BLaER1 treated with 17β-estradiol and CSF1 and Interleukin-3, amounts not matched to agents 10 nM and 100 nM (cell line): Measurements from ENCODE around the gene MSRB1.

Source experiments
- H3K27ac ChIP-seq, 11 experiments: shearing (Covaris generic); formaldehyde crosslinking; 2 replicates each; pipeline ENCODE4 v1.8.1; 2022
- H3K27me3 ChIP-seq, 11 experiments: shearing (Covaris generic); formaldehyde crosslinking; 2 replicates each; pipeline ENCODE4 v1.8.1; 2022
- H3K36me3 ChIP-seq, 11 experiments: shearing (Covaris generic); formaldehyde crosslinking; 2 replicates each; pipeline ENCODE4 v1.8.1; 2022
- H3K4me1 ChIP-seq, 10 experiments: shearing (Covaris generic); formaldehyde crosslinking; 2 replicates each; pipeline ENCODE4 v1.8.1; 2022
- H3K4me2 ChIP-seq, 11 experiments: shearing (Covaris generic); formaldehyde crosslinking; 2 replicates each; pipeline ENCODE4 v1.8.1; 2022
- H3K4me3 ChIP-seq, 10 experiments: shearing (Covaris generic); formaldehyde crosslinking; 2 replicates each; pipeline ENCODE4 v1.8.1; 2022
- H3K9ac ChIP-seq, 11 experiments: shearing (Covaris generic); formaldehyde crosslinking; 2 replicates each; pipeline ENCODE4 v1.8.1; 2022
- H3K9me3 ChIP-seq, 11 experiments: shearing (Covaris generic); formaldehyde crosslinking; replicated peaks in 1 of 11; 2 replicates each; pipeline ENCODE4 v1.8.1; 2022
- H4K20me1 ChIP-seq, 11 experiments: shearing (Covaris generic); formaldehyde crosslinking; 2 replicates each; pipeline ENCODE4 v1.8.1; 2022
- Cebpa-rat ChIP-seq, 11 experiments: shearing (Covaris generic); IDR thresholded peaks; 2 replicates each; pipeline ENCODE4 v1.8.1; 2022

MSRB1 gene

GRCh38 chr16:1938910-1939309, 4.1 kb downstream of the MSRB1 start:
- H3K4me2 ChIP-seq: peak overlapping the region in 6 of 11 experiments; percentile 98 to 100 (median 100); a peak in 11 of 22 replicates
- peak overlapping the region in 10 of 11 experiments; percentile 16 to 88 (median 42); a peak in 12 of 22 replicates for H3K9ac ChIP-seq
- peaks cover 0 to 6% (median 0%) of the 10 kb centered on the region in 11 experiments; a peak in 3 of 22 replicates for H3K27me3 ChIP-seq
- peak overlapping the region in 3 of 11 experiments; percentile 1 to 78 (median 17); a peak in 3 of 22 replicates for H3K27ac ChIP-seq
- TF ChIP-seq Cebpa-rat (IDR thresholded peaks at IDR 0.05): no peak
- H4K20me1 ChIP-seq: peaks cover 0 to 46% (median 27%) of the 10 kb centered on the region in 11 experiments; a peak in 16 of 22 replicates
- H3K36me3 ChIP-seq: peaks cover 17 to 45% (median 31%) of the 10 kb centered on the region in 11 experiments
- no peak overlapping the region for H3K4me3 ChIP-seq
- no peaks in the 10 kb centered on the region for H3K9me3 ChIP-seq
- peaks cover 33 to 56% (median 47%) of the 10 kb centered on the region in 10 experiments for H3K4me1 ChIP-seq

DNA sequence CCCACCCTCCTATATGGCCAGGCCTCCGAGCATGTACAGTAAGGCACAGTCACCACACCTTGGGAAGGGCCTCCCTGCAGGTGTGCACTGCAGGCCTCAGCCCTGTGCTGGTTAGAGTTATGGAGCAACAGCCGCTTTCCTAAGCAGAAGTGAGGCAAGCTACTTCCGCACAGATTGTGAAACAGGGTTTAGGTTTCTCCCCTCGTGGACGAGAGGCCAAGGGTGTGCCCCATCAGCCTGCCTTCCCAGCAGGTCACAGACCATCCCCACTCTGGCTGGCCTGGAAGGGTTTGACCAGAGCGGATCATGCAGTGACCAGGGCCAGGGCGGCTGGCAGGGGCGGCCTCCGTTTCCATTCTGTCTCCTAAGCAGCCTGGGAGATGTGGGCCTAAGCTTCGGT, 4.7 kb downstream of the MSRB1 start:
- peaks cover 0 to 6% (median 0%) of the 10 kb centered on the region in 11 experiments; a peak in 3 of 22 replicates for H3K27me3 ChIP-seq
- H3K9me3 ChIP-seq: no peaks in the 10 kb centered on the region
- peak overlapping the region in 1 of 11 experiments; percentile 10; a peak in 1 of 22 replicates for H3K4me2 ChIP-seq
- H3K4me3 ChIP-seq: no peak overlapping the region
- TF ChIP-seq Cebpa-rat (IDR thresholded peaks at IDR 0.05): no peak
- H4K20me1 ChIP-seq: peaks cover 0 to 46% (median 27%) of the 10 kb centered on the region in 11 experiments; a peak in 16 of 22 replicates
- H3K36me3 ChIP-seq: peaks cover 17 to 45% (median 31%) of the 10 kb centered on the region in 11 experiments
- peak overlapping the region in 8 of 11 experiments; percentile 12 to 88 (median 38); a peak in 7 of 22 replicates for H3K9ac ChIP-seq
- peak overlapping the region in 2 of 11 experiments; percentile 17 to 78; a peak in 2 of 22 replicates for H3K27ac ChIP-seq
- peaks cover 28 to 50% (median 41%) of the 10 kb centered on the region in 10 experiments for H3K4me1 ChIP-seq

DNA sequence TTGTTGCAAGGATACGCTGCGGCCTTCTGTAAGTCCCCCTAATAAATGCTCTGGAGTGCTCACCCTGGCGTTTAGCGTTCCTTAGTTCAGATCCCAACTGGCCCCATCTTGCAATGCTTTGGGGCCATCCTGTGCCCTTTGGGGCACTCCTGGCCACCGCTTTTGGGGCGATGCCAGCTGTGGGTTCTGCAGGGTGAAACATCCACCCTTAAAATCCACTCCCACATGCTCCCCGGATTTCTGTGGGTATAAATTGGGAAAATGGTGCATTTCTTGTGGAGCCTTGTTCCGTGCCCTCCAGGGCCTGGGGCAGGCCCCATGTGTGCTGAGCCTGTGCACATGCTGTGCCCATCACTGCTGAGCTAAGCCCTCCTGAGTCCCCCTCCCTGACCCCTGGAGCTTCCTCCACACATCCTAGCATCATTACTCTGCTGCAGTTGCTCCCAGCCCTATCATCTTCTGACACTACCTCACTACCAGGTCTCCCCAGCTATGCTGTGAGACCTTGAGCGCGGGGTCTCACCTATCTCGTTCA, 6.0 kb downstream of the MSRB1 start:
- Histone ChIP-seq H3K36me3 (peaks cover 17 to 45% (median 31%) of the 10 kb centered on the region in 11 experiments), H3K4me2 (no peak overlapping the region), H3K27ac (no peak overlapping the region), H3K4me1 (peaks cover 21 to 43% (median 38%) of the 10 kb centered on the region in 10 experiments), H3K9ac (0 out of 22 replicates have a peak overlapping the region, but pooled peaks of 1 of the 11 experiments have one; percentile 15), H3K9me3 (no peaks in the 10 kb centered on the region), H3K4me3 (no peak overlapping the region), H3K27me3 (peaks cover 0 to under 1% (median 0%) of the 10 kb centered on the region in 11 experiments; a peak in 2 of 22 replicates), H4K20me1 (peaks cover 0 to 40% (median 23%) of the 10 kb centered on the region in 11 experiments; a peak in 16 of 22 replicates)
- no peak for TF ChIP-seq Cebpa-rat (IDR thresholded peaks at IDR 0.05)

GRCh38 chr16:1933097-1933661, 9.8 kb downstream of the MSRB1 start:
- H3K27me3 ChIP-seq: no peaks in the 10 kb centered on the region
- peak overlapping the region in 5 of 11 experiments; percentile 7 to 48 (median 37); a peak in 6 of 22 replicates for H3K9ac ChIP-seq
- H3K9me3 ChIP-seq: no peaks in the 10 kb centered on the region
- H4K20me1 ChIP-seq: peaks cover 0 to 9% (median 0%) of the 10 kb centered on the region in 11 experiments; a peak in 3 of 22 replicates
- H3K36me3 ChIP-seq: peaks cover 4 to 19% (median 15%) of the 10 kb centered on the region in 11 experiments
- H3K4me3 ChIP-seq: no peak overlapping the region
- H3K27ac ChIP-seq: no peak overlapping the region
- no peak for TF ChIP-seq Cebpa-rat (IDR thresholded peaks at IDR 0.05)
- H3K4me1 ChIP-seq: peaks cover 0 to 16% (median 5%) of the 10 kb centered on the region in 10 experiments; a peak in 10 of 20 replicates
- 0 out of 22 replicates have a peak overlapping the region, but pooled peaks of 1 of the 11 experiments have one; percentile 10 for H3K4me2 ChIP-seq

DNA sequence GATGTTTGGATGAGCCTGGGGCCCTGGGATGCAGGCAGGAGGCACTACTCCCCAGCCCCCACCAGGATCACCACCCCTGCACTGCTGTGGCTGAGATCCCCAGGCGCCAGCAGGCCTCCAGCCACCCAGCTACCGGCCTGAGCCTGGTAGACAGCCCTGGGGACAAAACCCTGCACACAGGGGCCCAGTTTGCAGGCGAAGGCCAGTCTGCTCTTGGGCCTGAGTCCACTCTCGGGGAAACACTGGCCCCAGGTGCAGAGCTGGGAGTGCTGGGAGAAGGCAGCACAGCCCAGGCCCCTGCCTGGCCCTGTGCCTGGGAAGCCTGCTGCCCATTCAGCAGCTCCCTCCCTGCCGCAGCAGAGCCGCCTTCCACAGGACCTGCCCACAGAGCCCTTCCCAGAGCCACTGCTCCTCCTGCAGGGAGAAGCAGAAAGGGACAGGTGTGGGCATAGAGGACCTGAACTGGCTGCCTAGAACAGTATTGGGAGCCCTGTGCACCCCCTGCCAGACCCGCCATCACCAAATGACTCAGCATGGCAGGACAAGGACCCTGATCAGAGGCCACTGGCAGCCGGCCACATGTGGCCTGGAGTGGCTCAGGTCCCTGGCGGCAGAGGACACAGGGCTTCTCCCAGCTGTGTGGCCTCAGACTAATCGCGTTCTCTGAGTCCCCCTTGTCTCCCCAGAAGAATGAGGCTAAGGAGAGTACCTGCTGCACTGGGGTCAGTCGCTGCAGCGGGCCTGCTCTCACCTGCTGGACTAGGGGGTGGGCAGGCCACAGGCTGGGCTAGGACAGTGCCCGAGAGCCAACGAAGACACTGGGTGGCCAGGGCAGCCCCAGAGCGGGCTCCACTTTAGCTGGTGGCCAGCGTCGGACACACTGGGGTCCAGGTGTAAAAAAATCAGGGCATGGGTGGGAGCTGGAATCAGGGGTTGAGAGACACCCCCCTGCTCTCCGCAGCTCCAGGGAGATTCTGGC, 10.7 kb downstream of the MSRB1 start:
- no peaks in the 10 kb centered on the region for H3K27me3 ChIP-seq
- peaks cover 0 to 16% (median 5%) of the 10 kb centered on the region in 10 experiments; a peak in 9 of 20 replicates for H3K4me1 ChIP-seq
- H3K4me2 ChIP-seq: no peak overlapping the region
- H3K36me3 ChIP-seq: peaks cover 0 to 10% (median 6%) of the 10 kb centered on the region in 11 experiments; a peak in 16 of 22 replicates
- H4K20me1 ChIP-seq: peaks cover 0 to 9% (median 0%) of the 10 kb centered on the region in 11 experiments; a peak in 2 of 22 replicates
- no peak overlapping the region for H3K4me3 ChIP-seq
- no peak for TF ChIP-seq Cebpa-rat (IDR thresholded peaks at IDR 0.05)
- H3K27ac ChIP-seq: no peak overlapping the region; a peak in 1 of 22 replicates
- H3K9ac ChIP-seq: peak overlapping the region in 5 of 11 experiments; percentile 20 to 41 (median 24); a peak in 6 of 22 replicates
- H3K9me3 ChIP-seq: no peaks in the 10 kb centered on the region

DNA sequence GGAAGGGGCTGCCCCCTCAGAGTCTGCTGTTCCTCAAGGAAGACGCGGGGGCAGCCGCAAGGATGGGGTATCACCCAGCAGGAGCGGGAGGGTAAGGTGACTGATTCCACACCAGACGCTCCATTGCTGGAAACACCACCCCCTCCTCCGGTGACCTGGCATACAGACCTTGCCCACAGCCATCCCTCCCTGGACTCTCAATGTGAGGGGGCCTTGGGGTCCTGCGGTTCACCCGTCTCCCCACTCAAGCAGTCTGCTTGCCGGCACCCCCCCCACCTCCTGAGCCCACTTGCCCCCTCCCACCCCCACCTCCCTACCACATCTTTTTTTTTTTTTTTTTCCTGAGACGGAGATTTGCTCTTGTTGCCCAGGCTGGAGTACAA, 12.7 kb downstream of the MSRB1 start:
- peaks cover 0 to 4% (median 0%) of the 10 kb centered on the region in 11 experiments; a peak in 2 of 22 replicates for H4K20me1 ChIP-seq
- H3K27ac ChIP-seq: peak overlapping the region in 3 of 11 experiments; percentile 42 to 54 (median 51); a peak in 3 of 22 replicates

GRCh38 chr16:1929578-1930337, 13.2 kb downstream of the MSRB1 start:
- Histone ChIP-seq H3K4me2 (peak overlapping the region; percentile 64 to 90 (median 74)), H3K27ac (peak overlapping the region; percentile 37 to 71 (median 54); a peak in 18 of 22 replicates), H3K27me3 (peaks cover under 1 to 8% (median 3%) of the 10 kb centered on the region in 11 experiments; a peak in 14 of 22 replicates), H4K20me1 (peaks cover 0 to 4% (median 0%) of the 10 kb centered on the region in 11 experiments; a peak in 2 of 22 replicates), H3K36me3 (no peaks in the 10 kb centered on the region), H3K9ac (peak overlapping the region; percentile 61 to 80 (median 77)), H3K9me3 (no peaks in the 10 kb centered on the region), H3K4me1 (peaks cover 0 to 16% (median 5%) of the 10 kb centered on the region in 10 experiments; a peak in 9 of 20 replicates), H3K4me3 (peak overlapping the region; percentile 48 to 70 (median 59))
- TF ChIP-seq Cebpa-rat (IDR thresholded peaks at IDR 0.05): no peak

More for the DNA sequence above, 12.7 kb downstream of the MSRB1 start:
- H3K9me3 ChIP-seq: no peaks in the 10 kb centered on the region
- H3K4me1 ChIP-seq: peaks cover 0 to 16% (median 5%) of the 10 kb centered on the region in 10 experiments; a peak in 9 of 20 replicates
- TF ChIP-seq Cebpa-rat (IDR thresholded peaks at IDR 0.05): no peak
- peaks cover 0 to 3% (median 0%) of the 10 kb centered on the region in 11 experiments; a peak in 3 of 22 replicates for H3K27me3 ChIP-seq
- H3K4me3 ChIP-seq: no peak overlapping the region
- H3K4me2 ChIP-seq: peak overlapping the region in 9 of 11 experiments; percentile 64 to 82 (median 69); a peak in 8 of 22 replicates
- peak overlapping the region in 2 of 11 experiments; percentile 78; a peak in 3 of 22 replicates for H3K9ac ChIP-seq
- H3K36me3 ChIP-seq: no peaks in the 10 kb centered on the region
